HepG2 (cell line): ENCODE data around the gene AP3D1. TPM values are rescaled to one million over a fixed set of nuclear protein-coding genes. Genes with fewer than 3 reads are reported as not detected.

ENCODE experiments used
- AGO1 ChIP-seq: fragments of 200-400 bp; formaldehyde crosslinking; IDR thresholded peaks from 2 replicates; pipeline ENCODE4 v1.6.1; 2017; ENCODE audit warnings: mild to moderate bottlenecking, low read depth, low read length, moderate library complexity; ENCODE audit not compliant: poor library complexity, severe bottlenecking
- BORCS8-MEF2B ChIP-seq: sonication (generic); formaldehyde crosslinking; IDR thresholded peaks from 2 replicates; pipeline ENCODE4 v1.8.0; 2022; ENCODE audit warnings: mild to moderate bottlenecking, missing genetic modification reagents
- CBX1 ChIP-seq: IDR thresholded peaks from one replicate; pipeline ENCODE4 v1.6.1; 2016; ENCODE audit warnings: antibody characterized with exemption, low read depth
- CENPBD1 ChIP-seq: sonication (generic); formaldehyde crosslinking; IDR thresholded peaks from 2 replicates; pipeline ENCODE4 v1.8.0; 2022; ENCODE audit warnings: missing genetic modification reagents, low read depth, mild to moderate bottlenecking, borderline replicate concordance
- CERS6 ChIP-seq: sonication (generic); formaldehyde crosslinking; IDR thresholded peaks from 2 replicates; pipeline ENCODE4 v1.5.0; 2020; ENCODE audit warnings: missing genetic modification reagents
- DPF2 ChIP-seq: sonication (generic); formaldehyde crosslinking; IDR thresholded peaks from 2 replicates; pipeline ENCODE4 v1.4.0; 2020; ENCODE audit warnings: mild to moderate bottlenecking, low read depth, missing genetic modification reagents, borderline replicate concordance
- DRAP1 ChIP-seq: IDR thresholded peaks from 2 replicates; pipeline ENCODE4 v1.6.1; 2016; ENCODE audit warnings: missing genetic modification reagents, missing compliant biosample characterization
- GATAD2A ChIP-seq: IDR thresholded peaks from 2 replicates; pipeline ENCODE4 v1.6.1; 2016
- HIC2 ChIP-seq: sonication (generic); formaldehyde crosslinking; IDR thresholded peaks from 2 replicates; pipeline ENCODE4 v1.9.0; 2022; ENCODE audit warnings: low read depth, missing genetic modification reagents
- HNRNPL ChIP-seq: fragments of 200-400 bp; formaldehyde crosslinking; IDR thresholded peaks from 2 replicates; pipeline ENCODE4 v1.6.1; 2017; ENCODE audit warnings: mild to moderate bottlenecking, low read depth, low read length
- KAT2B ChIP-seq: fragments of 150-350 bp; IDR thresholded peaks from 2 replicates; pipeline ENCODE4 v1.6.1; 2014; ENCODE audit warnings: low read depth, low read length, borderline replicate concordance
- KDM3A ChIP-seq: IDR thresholded peaks from 2 replicates; pipeline ENCODE4 v1.6.1; 2018; ENCODE audit warnings: low read depth, missing compliant biosample characterization
- KLF9 ChIP-seq: IDR thresholded peaks from 2 replicates; pipeline ENCODE4 v1.6.1; 2016; ENCODE audit warnings: low read depth
- NRL ChIP-seq: sonication (generic); formaldehyde crosslinking; IDR thresholded peaks from 2 replicates; pipeline ENCODE4 v1.5.0; 2020; ENCODE audit warnings: missing genetic modification reagents, mild to moderate bottlenecking, moderate library complexity, borderline replicate concordance
- RARG ChIP-seq: sonication (generic); formaldehyde crosslinking; IDR thresholded peaks from 2 replicates; pipeline ENCODE4 v1.4.0; 2020; ENCODE audit warnings: low read depth, mild to moderate bottlenecking, missing genetic modification reagents
- RXRB ChIP-seq: IDR thresholded peaks from 2 replicates; pipeline ENCODE4 v1.6.1; 2016; ENCODE audit warnings: borderline replicate concordance, missing genetic modification reagents, missing compliant biosample characterization
- SMC3 ChIP-seq: IDR thresholded peaks from 2 replicates; pipeline ENCODE4 v1.6.1; 2011; ENCODE audit warnings: low read length, improper control_type of control experiment
- STAT5B ChIP-seq: sonication (generic); formaldehyde crosslinking; IDR thresholded peaks from 2 replicates; pipeline ENCODE4 v1.4.0; 2020; ENCODE audit warnings: missing genetic modification reagents
- ZMYM3 ChIP-seq: sonication (generic); formaldehyde crosslinking; IDR thresholded peaks from 2 replicates; pipeline ENCODE4 v1.5.1; 2020; ENCODE audit warnings: mild to moderate bottlenecking, missing genetic modification reagents
- ZNF234 ChIP-seq: sonication (generic); formaldehyde crosslinking; conservative IDR thresholded peaks from 2 replicates; pipeline ENCODE4 v1.5.1; 2020; ENCODE audit warnings: mild to moderate bottlenecking, missing genetic modification reagents
- ZNF503 ChIP-seq: sonication (generic); formaldehyde crosslinking; IDR thresholded peaks from 2 replicates; pipeline ENCODE4 v1.4.0; 2020; ENCODE audit warnings: missing genetic modification reagents
- ZNF7 ChIP-seq: IDR thresholded peaks from 2 replicates; pipeline ENCODE4 v1.6.1; 2016; ENCODE audit warnings: missing biosample characterization, missing genetic modification reagents
- ZNF709 ChIP-seq: sonication (generic); formaldehyde crosslinking; IDR thresholded peaks from 2 replicates; pipeline ENCODE4 v1.5.0; 2020; ENCODE audit warnings: mild to moderate bottlenecking, missing genetic modification reagents
- polyA plus RNA-seq, 8 experiments: library from polyadenylated mRNA; depleted of rRNA in 3 of 8; stranded (reverse) in 7 of 8; unstranded in 1 of 8; fragments of >200 nt; fragmentation: Illumina TruSeq in 4 of 8; extraction: Trizol in 4 of 8; gene quantifications; 2 replicates each; pipeline versions ENCODE4 v1.2.1 to v1.2.3, GENCODE V29; 2011 to 2016; ENCODE audit warnings: low read depth in 4 of 8, missing spikeins in 1 of 8, mixed read lengths in 1 of 8; ENCODE audit not compliant: insufficient read depth in 1 of 8
- total RNA-seq, 5 experiments: library from RNA; depleted of rRNA; stranded (reverse); fragments of >200 nt; fragmentation: Illumina TruSeq; extraction: Trizol; gene quantifications; 2 replicates each; pipeline ENCODE4 v1.2.3, GENCODE V29; 2016; ENCODE audit warnings: low read depth in 1 of 5

The AP3D1 gene
- total and polyA plus RNA-seq, 2 of the 13 experiments (the other 11 are each of a cell fraction or from before 2014, with no cell fraction given): 68.0 to 82.6 TPM

- no peak for TF ChIP-seq CERS6 (CRISPR knock-in tag)
- 0 out of 2 replicates have a peak, but pooled peaks have one; percentile 52 for TF ChIP-seq DPF2 (CRISPR knock-in tag)
- peak; percentile 74 for TF ChIP-seq DRAP1
- 0 out of 2 replicates have a peak, but pooled peaks have one; percentile 27 for TF ChIP-seq ZNF234 (CRISPR knock-in tag)
- peak; percentile 95 for TF ChIP-seq HNRNPL
- peak; percentile 55 for TF ChIP-seq CBX1
- 0 out of 2 replicates have a peak, but pooled peaks have one; percentile 54 for TF ChIP-seq KLF9 (CRISPR knock-in tag)
- TF ChIP-seq KDM3A: peak; percentile 78
- TF ChIP-seq STAT5B (CRISPR knock-in tag): no peak
- peak; percentile 88 for TF ChIP-seq BORCS8-MEF2B
- peak; percentile 83 for TF ChIP-seq ZNF709
- TF ChIP-seq RXRB: peak; percentile 56
- no peak for TF ChIP-seq SMC3
- TF ChIP-seq ZNF503 (CRISPR knock-in tag): 0 out of 2 replicates have a peak, but pooled peaks have one; percentile 14
- TF ChIP-seq ZMYM3 (CRISPR knock-in tag): 0 out of 2 replicates have a peak, but pooled peaks have one; percentile 27
- peak; percentile 76 for TF ChIP-seq GATAD2A (CRISPR knock-in tag)
- no peak for TF ChIP-seq KAT2B
- no peak for TF ChIP-seq CENPBD1
- TF ChIP-seq NRL (CRISPR knock-in tag): peak; percentile 12; the same call in 1 of the 2 replicates
- no peak for TF ChIP-seq ZNF7
- peak; percentile 77 for TF ChIP-seq AGO1
- no peak; the same call in 1 of the 2 replicates for TF ChIP-seq HIC2 (CRISPR knock-in tag)
- no peak; the same call in 1 of the 2 replicates for TF ChIP-seq RARG
Observed at GRCh38 chr19:2059422-2060201, 91.8 kb downstream of the AP3D1 start (continued).
